Activated T-helper 1 cell treated with Interleukin-2 at 50 U/mL for 16 hours (primary cell): ENCODE measurements around the gene MAGEA4.
"Not testable (repeated sequence)": the region's sequence is repeated elsewhere in the genome, so short reads cannot be mapped to it uniquely, and the experiment has no call there.

Experiments
- DNase-seq: peaks from one replicate; pipeline ENCODE4 v3.0.0-alpha.2; 2020; ENCODE audit warnings: low read depth

The MAGEA4 gene, protein sequence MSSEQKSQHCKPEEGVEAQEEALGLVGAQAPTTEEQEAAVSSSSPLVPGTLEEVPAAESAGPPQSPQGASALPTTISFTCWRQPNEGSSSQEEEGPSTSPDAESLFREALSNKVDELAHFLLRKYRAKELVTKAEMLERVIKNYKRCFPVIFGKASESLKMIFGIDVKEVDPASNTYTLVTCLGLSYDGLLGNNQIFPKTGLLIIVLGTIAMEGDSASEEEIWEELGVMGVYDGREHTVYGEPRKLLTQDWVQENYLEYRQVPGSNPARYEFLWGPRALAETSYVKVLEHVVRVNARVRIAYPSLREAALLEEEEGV

DNA sequence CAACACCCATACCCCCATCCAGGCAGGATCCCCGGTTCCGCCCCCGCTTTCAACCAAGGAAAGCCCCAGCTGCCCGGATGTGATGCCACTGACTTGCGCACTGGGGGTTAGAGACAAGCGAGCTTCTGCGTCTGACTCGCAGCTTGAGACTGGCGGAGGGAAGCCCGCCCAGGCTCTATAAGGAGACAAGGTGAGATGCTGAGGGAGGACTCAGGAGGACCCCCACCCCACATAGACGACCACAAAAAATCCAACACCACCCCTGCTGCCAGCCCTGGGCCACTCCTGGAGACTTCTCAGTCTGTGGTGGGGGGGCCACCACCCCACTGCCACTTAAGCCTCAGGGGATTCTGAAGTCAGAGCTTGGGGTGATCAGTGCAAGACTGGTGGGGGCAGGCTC is at the start of gene MAGEA4:
Gene MAGEA4, plus strand, starts transcription at position 110 of the 400 bp plus-strand sequence. CDS start 10,776 bp downstream, outside the sequence.
- no peak for DNase-seq

DNA sequence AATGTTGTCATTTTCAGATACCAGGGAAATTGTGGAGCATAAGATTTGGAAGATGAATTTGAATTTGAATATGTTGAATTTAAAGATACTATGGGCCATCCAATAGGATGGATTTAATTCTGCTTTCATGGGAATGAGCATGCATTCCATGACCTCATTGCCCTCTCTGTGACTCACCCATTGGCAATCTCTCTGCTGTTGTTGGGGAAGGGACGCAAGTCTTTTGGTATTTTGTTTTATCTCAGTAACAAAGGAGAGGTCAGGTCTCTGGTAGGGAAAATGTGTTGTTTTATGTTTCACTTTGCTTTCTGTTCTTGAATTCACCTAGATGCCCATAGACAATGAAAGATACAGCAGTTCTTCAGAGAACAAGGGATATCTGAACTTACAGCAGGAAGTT is 42.1 kb upstream of the MAGEA4 start:
- no peak for DNase-seq

DNA sequence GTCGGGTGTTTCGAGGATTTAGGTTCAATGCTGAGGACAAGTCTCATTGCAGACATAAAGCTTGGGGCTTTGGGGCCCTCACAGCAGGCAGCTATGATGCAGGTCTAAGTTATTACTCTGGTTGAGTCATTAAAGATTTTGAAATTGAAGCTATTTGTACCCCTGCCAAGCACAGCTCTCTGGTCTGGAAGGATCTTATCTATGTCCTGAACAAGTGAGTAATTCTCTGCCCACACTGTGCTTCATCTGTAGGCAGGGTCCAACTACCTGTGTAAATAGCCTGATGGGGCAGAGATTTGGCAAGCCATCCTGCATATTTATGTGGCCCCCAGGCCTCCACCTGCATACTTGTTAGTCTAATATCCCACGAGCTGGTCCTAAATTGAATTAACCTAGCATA is 41.4 kb upstream of the MAGEA4 start:
- no peak for DNase-seq

DNA sequence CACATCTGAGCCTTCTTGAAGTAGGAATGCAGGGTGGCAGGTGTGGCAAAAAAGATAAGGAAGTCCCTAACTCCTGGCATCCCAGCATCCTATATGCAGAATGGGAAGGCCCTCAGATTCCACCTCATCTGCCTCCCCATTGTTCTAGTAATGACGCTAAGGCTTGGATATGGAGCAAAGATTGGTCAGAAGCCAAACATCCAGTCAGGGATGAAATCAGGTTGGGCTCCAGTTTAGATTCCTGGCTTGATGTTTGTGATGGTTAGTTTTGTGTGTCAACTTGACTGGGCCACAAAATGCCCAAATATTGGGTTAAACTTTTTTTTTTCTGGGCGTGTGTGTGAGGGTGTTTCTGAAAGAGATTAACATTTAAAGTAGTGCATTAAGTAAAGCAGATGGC is 39.6 kb upstream of the MAGEA4 start:
- no peak for DNase-seq

DNA sequence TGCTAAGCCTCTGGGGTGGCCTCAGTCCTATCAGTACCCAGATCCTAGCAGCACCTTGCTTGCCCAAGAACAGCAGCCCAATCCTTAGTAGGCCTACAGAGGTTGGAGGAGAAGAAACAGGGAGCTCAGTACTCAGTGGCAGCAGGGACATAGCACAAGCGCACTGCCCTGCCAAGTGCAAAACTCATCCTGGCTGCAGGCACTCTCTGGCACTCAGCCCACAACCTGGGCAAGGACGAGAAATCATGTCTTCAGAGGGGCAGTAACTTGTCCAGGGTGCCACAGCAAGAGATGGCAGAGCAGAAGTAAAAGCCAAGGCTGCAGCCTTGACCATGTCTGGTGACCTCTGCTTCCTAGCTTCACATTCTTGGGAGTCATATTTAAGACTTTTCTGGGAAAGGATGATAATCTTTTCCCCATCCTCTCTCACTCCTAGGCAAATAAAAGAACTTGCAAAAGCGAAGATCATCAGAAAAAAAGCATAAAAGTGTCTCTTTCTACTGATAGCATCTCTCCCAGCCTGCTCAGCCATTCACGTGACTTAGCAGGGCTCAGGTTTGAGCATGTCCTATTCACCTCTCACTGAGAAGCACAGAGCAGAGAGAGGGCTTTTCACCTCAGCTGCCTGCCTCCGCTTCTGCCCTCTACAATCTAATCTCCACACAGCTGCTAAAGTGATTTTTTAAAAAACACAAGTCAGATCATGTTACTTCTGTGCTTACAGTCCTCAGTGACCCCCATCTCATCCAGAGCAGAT is 37.2 kb upstream of the MAGEA4 start:
- DNase-seq = no peak

DNA sequence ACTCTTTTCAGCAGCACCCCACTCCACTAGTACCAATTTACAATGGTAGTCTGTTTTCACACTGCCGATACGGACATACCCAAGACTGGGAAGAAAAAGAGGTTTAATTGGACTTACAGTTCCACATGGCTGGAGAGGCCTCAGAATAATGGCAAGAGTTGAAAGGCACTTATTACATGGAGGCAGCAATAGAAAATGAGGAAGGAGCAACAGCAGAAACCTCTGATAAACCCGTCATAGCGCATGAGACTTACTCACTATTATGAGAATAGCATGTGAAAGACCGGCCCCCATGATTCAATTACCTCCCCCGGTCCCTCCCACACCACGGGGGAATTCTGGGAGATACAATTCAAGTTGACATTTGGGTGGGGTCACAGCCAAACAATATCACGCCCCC is 34.1 kb upstream of the MAGEA4 start:
- no peak for DNase-seq

DNA sequence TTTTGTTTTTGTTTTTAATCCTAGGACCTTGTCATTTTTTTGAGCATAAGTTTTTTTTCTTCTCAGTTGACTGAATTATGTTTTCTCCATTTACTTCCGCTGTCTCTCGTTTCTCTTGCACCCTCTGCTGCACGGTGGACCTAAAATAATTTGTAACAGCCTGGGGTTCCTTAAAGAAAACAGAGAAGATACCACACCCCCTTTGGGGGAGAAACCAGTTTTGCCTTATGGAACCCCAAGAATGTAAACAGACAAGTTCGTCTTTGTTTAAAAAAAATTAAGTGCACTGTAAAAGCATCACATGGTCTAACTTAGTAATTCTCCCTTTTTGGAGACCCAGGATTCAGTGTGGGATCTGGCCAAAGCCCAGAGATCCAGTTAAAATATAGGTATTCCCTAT is 32.8 kb upstream of the MAGEA4 start:
- no peak for DNase-seq

DNA sequence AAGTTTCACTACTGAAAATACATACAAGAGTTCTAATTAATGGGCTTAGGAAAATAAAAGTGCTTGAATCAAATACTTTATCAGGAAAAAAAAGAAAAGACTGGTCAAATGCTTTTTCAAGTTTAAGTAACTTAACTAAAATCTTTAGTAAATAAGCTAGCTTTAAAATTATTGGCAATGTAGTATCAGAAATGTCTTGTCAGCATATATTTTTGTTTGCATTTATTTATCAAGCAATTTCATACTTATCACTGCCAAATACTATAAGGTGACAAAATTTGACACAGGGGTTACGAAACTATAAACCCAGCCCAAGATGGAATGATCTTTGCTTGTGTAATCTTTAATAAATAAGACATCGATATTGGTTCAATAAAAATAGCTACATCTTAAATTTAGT is 31.8 kb upstream of the MAGEA4 start:
- no peak for DNase-seq

DNA sequence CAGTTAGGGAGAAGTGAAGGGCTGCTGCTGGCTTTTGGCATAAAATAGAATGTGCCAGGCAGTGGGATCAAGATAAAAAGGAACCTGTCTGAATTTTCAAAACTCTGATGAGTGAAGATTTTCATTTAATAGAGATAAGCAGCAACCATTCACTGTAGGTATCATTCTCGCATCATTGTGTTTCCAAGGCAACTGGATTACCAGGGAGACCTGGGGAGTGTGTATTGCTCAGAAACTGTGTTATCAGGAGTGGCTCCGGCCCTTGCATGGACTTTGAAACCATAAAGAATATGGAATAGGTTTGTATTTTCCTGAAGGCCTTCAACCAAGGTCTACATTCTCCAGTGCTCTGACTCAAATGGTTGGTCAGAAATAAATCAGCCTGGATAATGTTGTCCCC is 23.3 kb upstream of the MAGEA4 start:
- DNase-seq = no peak

DNA sequence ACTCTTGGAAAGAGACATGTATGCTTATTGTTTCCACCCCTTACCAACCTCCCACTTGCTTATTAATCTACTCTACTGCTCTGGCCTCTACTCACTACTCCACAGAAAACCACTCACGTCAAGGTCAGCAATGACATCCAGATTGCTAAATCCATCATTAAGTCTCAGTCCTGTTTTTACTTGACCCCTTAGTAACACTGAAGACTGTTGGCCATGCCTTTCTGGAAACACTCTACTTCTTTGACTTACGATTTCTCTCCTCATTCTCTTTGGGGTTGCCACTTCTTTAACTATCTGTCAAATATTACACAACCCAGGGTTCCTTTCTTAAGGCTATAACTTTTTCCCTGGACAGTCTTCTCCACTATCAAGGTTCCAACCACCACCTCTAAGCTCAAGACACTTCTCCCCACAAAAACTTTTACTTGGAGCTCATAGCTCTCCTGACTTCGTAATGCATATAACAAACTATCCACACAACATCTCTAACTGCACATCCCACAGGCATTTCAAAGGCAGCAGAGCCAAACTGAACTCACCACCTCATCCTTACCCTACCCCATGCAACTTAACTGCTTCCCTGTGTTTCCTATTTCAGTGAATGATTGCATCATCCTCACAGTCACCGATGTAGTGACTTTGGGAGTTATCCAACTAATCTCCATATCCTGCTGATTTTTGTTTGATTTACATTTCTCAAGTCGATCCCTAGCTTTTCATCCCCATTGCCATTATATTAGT is 15.8 kb upstream of the MAGEA4 start:
- DNase-seq = no peak

DNA sequence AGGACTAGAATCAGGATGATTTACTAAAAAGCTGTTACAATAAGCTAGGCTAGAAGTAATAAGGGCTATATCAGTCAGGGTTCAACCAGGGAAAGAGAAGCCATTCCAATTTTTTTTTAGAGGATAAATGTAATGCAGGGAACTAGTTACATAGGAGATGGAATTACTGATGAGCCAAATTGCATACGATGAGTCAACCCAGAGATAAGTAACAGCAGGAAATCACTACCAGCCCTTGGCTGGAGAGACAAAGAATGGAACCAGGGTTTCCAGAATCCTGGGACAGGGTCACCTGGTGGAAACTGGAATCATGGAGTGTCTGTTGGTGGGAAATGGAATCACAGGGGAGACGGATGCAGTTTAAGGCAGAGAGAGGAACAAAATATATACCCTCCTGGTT is 13.1 kb upstream of the MAGEA4 start:
- DNase-seq = no peak

DNA sequence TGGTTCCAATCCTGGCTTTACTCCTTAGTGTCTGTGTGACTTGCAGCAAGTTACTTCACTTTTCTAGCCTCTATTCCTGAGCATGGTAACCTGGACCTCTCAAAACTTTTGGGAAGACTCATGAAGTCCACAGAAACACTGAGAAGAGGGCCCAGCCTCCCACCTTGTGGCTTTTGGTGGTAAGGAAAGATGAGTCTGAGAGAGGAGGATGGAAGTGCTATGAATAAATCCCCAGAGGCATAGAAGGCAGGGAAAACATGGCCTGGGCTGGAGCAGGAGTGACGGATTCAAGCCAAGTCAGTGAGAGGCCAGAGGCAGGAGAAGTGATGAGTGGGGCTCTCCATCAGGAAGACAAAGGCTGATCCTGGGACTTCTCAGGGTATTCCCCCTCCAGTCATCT is 10.9 kb upstream of the MAGEA4 start:
- DNase-seq = no peak

DNA sequence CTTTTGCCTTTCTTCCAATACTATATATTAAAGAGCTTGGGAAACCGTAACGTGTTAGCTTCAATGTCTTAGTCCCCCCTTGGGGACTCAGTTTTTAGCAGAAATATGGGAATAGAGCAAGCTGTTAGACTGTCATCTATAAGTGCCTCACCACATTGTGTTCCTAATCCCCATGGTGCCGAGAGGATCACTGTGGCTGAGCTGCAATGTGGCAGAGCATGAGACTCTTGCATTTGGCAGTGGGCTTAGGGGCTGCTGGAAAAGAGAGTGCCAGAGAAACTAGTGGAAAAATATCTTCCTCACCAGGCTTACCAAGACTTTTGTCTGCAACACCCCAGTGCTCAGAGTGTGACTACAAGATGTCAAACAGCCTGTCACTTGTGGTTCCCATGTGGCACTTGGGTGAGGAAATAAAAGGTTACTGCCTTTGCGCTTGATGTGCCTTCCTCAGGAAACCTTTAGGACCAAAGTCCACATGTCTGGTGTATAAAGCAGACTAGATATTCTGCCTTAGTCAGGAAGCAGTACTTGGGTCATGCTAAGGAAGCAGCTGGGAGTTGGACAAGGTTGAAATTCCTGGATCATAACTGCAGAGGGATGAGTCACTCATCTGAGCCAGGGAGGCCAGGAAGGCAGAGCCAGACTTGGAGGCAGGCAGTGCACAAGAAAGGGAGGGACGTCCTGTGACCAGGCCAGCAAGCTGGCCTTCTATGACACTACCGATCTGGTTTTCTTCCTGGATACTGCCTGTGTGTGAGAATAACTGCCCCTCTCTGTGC is 9.7 kb upstream of the MAGEA4 start:
- no peak for DNase-seq

DNA sequence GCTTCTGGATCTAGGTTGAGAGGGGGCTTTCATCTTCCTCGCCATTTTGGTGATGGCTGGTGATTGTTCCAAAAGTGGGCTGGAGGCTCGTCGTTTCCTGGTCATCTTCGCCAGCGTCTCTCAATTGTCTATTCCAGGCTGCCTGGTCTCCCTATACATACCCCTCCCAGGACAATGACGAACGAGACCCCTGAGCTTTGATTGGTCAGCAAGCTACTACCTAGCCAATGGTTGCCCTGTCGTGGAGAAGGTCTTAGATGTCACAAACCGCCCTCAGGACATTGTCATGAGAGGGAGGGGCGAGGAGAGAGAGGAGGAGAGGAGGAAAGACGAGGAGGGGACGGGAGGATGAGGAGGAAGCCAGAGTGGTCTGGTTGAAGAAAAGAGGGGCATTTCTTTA is 7.7 kb upstream of the MAGEA4 start:
- no peak for DNase-seq

DNA sequence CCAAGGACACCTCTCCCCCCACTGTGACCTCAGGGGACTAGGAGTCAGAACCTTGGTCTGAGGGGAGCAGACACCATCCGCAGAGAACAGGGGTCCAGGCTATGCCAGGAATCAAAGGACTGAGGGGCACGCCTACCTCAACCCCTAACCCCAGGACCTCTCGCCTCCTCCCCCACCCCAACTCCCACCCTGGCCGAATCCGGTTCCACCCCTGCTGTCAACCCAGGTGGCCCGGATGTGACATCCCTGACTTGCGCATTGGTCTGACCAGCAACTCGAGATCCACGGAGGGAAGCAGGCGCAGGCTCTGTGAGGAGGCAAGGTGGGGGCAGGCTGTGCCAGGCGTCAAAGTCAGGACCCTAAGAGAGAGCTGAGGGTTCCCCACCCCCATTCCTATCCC is 468 bp upstream of the MAGEA4 start:
- DNase-seq = no peak

DNA sequence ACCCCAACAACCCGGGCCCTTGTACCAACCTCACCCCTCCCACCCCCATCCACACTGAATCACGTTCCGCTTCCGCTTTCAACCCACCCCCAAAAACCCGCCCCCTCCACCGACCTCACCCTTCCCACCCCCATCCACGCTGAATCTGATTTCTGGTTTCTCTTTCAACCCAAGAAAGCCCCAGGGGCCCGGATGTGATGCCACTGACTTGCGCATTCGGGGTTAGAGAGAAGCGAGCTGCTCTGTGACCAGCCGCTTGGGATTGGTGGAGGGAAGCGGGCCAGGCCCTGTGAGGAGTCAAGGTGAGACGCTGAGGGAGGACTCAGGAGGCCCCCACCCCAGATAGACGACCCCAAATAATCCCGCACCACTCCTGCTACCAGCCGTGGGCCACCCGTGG is 6.0 kb downstream of the MAGEA4 start:
- not testable (repeated sequence) for DNase-seq

DNA sequence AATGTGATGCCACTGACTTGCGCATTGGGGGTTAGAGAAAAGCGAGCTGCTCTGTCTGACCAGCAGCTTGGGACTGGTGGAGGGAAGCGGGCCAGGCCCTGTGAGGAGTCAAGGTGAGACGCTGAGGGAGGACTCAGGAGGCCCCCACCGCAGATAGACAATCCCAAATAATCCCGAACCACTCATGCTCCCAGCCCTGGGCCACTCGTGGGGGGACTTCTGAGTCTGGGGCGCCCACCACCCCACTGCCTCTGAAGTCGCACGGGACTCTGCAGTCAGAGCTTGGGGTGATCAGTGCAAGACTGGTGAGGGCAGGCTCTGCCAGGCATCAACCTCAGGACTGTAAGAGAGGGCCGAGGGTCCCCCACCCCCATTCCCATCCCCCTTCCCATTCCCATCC is 6.9 kb downstream of the MAGEA4 start:
- no peak for DNase-seq

DNA sequence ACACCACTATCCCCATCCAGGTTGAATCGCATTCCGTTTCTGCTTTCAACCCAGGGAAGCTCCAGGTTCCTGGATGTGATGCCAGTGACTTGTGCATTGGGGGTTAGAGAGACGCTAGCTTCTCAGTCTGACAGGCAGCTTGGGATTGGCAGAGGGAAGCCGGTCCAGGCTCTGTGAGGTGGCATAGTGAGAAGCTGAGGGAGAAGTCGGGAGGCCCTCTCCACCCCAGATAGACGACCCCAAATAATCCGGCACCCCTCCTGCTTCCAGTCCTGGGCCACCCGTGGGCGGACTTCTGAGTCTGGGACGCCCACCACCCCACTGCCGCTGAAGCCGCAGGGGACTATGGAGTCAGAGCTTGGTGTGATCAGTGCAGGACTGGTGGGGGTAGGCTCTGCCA is 7.4 kb downstream of the MAGEA4 start:
- no peak for DNase-seq

DNA sequence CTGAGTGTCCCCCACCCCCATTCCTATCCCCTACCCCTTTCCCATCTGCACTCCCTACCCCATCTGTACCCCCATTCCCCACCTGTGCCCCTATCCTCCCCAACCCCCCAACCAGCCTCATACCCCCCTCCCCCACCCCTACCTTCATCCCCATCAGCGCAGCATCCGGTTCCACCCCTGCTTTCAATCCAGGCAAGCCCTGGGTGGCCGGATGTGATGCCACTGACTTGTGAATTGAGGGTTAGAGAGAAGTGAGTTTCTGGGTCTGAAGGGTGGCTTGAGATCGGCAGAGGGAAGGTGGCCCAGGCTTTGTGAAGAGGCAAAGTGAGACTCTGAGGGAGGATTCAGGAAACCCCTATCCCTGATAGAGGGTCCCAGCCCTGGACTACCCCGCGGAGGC is 7.8 kb downstream of the MAGEA4 start:
- no peak for DNase-seq

DNA sequence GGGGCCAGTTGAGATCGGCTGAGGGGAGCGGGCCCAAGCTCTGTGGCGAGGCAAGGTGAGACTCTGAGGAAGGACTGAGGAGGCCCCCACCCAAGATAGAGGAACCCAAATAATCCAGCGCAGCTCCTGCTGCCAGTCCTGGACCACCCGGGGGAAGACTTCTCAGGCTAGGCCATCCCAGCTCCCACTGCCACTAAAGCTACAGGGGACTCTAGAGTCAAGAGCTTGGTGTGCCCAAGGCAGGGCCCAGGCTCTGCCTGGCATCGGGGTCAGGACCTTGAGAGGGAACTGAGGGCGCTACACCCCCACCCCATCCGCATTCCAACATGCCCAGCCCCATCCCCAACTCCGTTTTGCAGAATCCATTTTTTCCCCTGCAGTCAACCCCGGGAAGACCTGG is 8.6 kb downstream of the MAGEA4 start:
- DNase-seq = no peak

DNA sequence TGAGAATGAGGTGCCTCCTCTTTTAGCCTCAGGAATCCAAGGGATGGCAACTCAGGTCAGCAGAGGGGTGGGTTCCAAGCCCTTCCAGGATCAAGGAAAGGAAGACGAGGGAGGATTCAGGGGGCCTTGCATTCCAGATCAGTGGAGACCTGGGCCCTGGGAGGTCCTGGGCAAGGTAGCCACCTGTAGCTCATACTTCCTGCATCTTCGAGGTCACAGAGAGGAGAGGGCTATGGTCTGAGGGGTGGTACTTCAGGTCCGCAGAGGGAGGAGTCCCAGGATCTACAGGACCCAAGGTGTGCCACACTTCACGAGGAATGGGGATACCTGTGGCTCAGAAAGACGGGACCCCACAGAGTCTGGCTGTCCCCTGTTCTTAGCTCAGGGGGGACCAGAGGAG is 9.2 kb downstream of the MAGEA4 start:
- DNase-seq = no peak

DNA sequence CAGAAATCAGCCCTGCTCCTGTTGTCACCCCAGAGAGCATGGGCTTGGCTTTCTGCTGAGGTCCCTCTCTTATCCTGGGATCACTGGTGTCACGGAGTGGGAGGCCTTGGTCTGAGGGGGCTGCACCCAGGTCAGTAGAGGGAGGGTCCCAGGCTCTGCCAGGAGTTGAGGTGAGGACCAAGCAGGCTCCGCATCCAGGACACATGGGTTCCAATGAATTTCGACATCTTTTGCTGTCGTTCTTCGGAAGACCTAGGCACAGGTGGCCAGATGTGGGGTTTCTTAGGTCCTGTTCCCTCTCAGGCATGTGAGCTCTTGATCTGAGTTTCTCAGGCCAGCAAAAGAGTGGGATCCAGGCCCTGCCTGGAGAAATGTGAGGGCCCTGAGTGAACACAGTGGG is 10.0 kb downstream of the MAGEA4 start:
- no peak for DNase-seq
